Measurements from ENCODE around the gene COX6A1. TPM values are rescaled to one million over a fixed set of nuclear protein-coding genes. Genes with fewer than 3 reads are reported as not detected.

The COX6A1 gene
- total and polyA plus RNA-seq, 2 of the 13 experiments (the other 11 are each of a cell fraction or from before 2014, with no cell fraction given), result 542 to 673 TPM

GRCh38 chr12:120462099-120462640, 24.3 kb downstream of the COX6A1 start (continued):
- TF ChIP-seq RXRB (CRISPR knock-in tag; IDR thresholded peaks at IDR 0.05; ENCODE audit: borderline replicate concordance) (no peak), PBX2 (CRISPR knock-in tag; IDR thresholded peaks at IDR 0.05) (no peak), ZNF503 (CRISPR knock-in tag; IDR thresholded peaks at IDR 0.05) (no peak), AGO2 (optimal IDR thresholded peaks at IDR 0.05; ENCODE audit: low read depth, low read length) (peak; percentile 65), ARID3A (IDR thresholded peaks at IDR 0.05; ENCODE audit: low read depth, low read length) (no peak), ARNTL (CRISPR knock-in tag; IDR thresholded peaks at IDR 0.05) (no peak), KLF15 (CRISPR knock-in tag; IDR thresholded peaks at IDR 0.05; ENCODE audit: borderline replicate concordance) (no peak), DNMT3B (CRISPR knock-in tag; conservative IDR thresholded peaks at IDR 0.05) (no peak), ZNF275 (CRISPR knock-in tag; IDR thresholded peaks at IDR 0.05; ENCODE audit: borderline replicate concordance) (no peak), AHDC1 (CRISPR knock-in tag; IDR thresholded peaks at IDR 0.05; ENCODE audit: borderline replicate concordance) (no peak), ZBTB42 (CRISPR knock-in tag; IDR thresholded peaks at IDR 0.05) (no peak), ZNF235 (CRISPR knock-in tag; IDR thresholded peaks at IDR 0.05; ENCODE audit: borderline replicate concordance) (no peak), GLMP (CRISPR knock-in tag; IDR thresholded peaks at IDR 0.05; ENCODE audit: borderline replicate concordance) (no peak), RBFOX2 (IDR thresholded peaks at IDR 0.05; ENCODE audit: low read depth, low read length) (peak; percentile 31), POLR2A (IDR thresholded peaks at IDR 0.05; ENCODE audit: insufficient read depth in 1 of 2, low read depth in 2 of 2, low read length in 2 of 2) (peak; percentile 12 to 30; a peak in 2 of 4 replicates)

Measured in HepG2 (cell line).